Measurements from ENCODE around the gene SKA1. TPM values are rescaled to one million over a fixed set of nuclear protein-coding genes. Genes with fewer than 3 reads are reported as not detected.

The SKA1 gene
- total RNA-seq, 2 experiments from 2014 or later = 29.4 to 32.2 TPM

GRCh38 chr18:50338122-50338521, 36.7 kb upstream of the SKA1 start:
- Mint-ChIP-seq H3K9me3 (no peaks in the 10 kb centered on the region), H3K27ac (no peak overlapping the region), H3K4me1 (ENCODE audit: low read depth) (no peaks in the 10 kb centered on the region), H3K36me3 (ENCODE audit: low read depth) (no peaks in the 10 kb centered on the region), H3K27me3 (no peaks in the 10 kb centered on the region), H3K4me3 (no peak overlapping the region)
- ATAC-seq (no peak), DNase-seq (no peak)
- no peak for TF ChIP-seq CTCF (IDR thresholded peaks at IDR 0.05)
- intact Hi-C loops (cut with micrococcal nuclease) = no loop called here
- POLR2A ChIA-PET = no interaction called here
- CTCF ChIA-PET = no interaction called here

GRCh38 chr18:50338715-50339114, 36.1 kb upstream of the SKA1 start:
- Mint-ChIP-seq H3K27ac (no peak overlapping the region), H3K9me3 (no peaks in the 10 kb centered on the region), H3K27me3 (no peaks in the 10 kb centered on the region), H3K4me3 (no peak overlapping the region), H3K36me3 (ENCODE audit: low read depth) (no peaks in the 10 kb centered on the region), H3K4me1 (ENCODE audit: low read depth) (no peaks in the 10 kb centered on the region)
- CTCF ChIA-PET = interaction anchor here (1.5 kb wide), 1 partner anchor 19 kb away, joined by 5 read pairs; no protein-coding TSS in a partner anchor
- intact Hi-C loops (cut with micrococcal nuclease) = no loop called here
- POLR2A ChIA-PET = no interaction called here
- DNase-seq (no peak), ATAC-seq (no peak)
- TF ChIP-seq CTCF (IDR thresholded peaks at IDR 0.05) = no peak

GRCh38 chr18:50340078-50340477, 34.8 kb upstream of the SKA1 start:
- H3K27me3 Mint-ChIP-seq = no peaks in the 10 kb centered on the region
- no peak overlapping the region for H3K27ac Mint-ChIP-seq
- intact Hi-C loops (cut with micrococcal nuclease) = no loop called here
- ChIA-PET CTCF (interaction anchor here (1.4 to 1.5 kb wide), 2 partner anchors 17 to 32 kb away, joined by 3 to 5 read pairs; no protein-coding TSS in a partner anchor), POLR2A (interaction anchor here (1.4 kb wide), 1 partner anchor 40 kb away, joined by 4 read pairs; no protein-coding TSS in a partner anchor)
- peak; percentile 19 for TF ChIP-seq CTCF (IDR thresholded peaks at IDR 0.05)
- H3K9me3 Mint-ChIP-seq = no peaks in the 10 kb centered on the region
- no peaks in the 10 kb centered on the region for H3K36me3 Mint-ChIP-seq (ENCODE audit: low read depth)
- peak; percentile 18 for DNase-seq
- ATAC-seq = no peak
- no peak overlapping the region for H3K4me3 Mint-ChIP-seq
- H3K4me1 Mint-ChIP-seq (ENCODE audit: low read depth) = no peaks in the 10 kb centered on the region

- ATAC-seq (no peak), DNase-seq (no peak)
- no peaks in the 10 kb centered on the region for H3K9me3 Mint-ChIP-seq
- ChIA-PET POLR2A (no interaction called here), CTCF (interaction anchor here (1.4 to 2.0 kb wide), 2 partner anchors 16 to 33 kb away, joined by 3 to 11 read pairs; no protein-coding TSS in a partner anchor)
- no peak overlapping the region for H3K4me3 Mint-ChIP-seq
- TF ChIP-seq CTCF (IDR thresholded peaks at IDR 0.05) = no peak
- intact Hi-C loops (cut with micrococcal nuclease) = no loop called here
- H3K27ac Mint-ChIP-seq = no peak overlapping the region
- no peaks in the 10 kb centered on the region for H3K36me3 Mint-ChIP-seq (ENCODE audit: low read depth)
- no peaks in the 10 kb centered on the region for H3K27me3 Mint-ChIP-seq
- no peaks in the 10 kb centered on the region for H3K4me1 Mint-ChIP-seq (ENCODE audit: low read depth)
These were observed 33.4 kb upstream of the SKA1 start for GRCh38 chr18:50341443-50341842.

GRCh38 chr18:50350699-50351098, 24.1 kb upstream of the SKA1 start:
- DNase-seq = no peak
- no peaks in the 10 kb centered on the region for H3K9me3 Mint-ChIP-seq
- POLR2A ChIA-PET = interaction anchor here (0.6 to 1.0 kb wide), 3 partner anchors 39 to 1598 kb away, joined by 3 read pairs; no protein-coding TSS in a partner anchor
- H3K4me3 Mint-ChIP-seq = no peak overlapping the region
- no peak for ATAC-seq
- CTCF ChIA-PET = interaction anchor here (1.1 to 1.8 kb wide), 3 partner anchors 8 to 132 kb away, joined by 4 read pairs; no protein-coding TSS in a partner anchor
- peaks cover 22% of the 10 kb centered on the region for H3K27me3 Mint-ChIP-seq
- intact Hi-C loops (cut with micrococcal nuclease) = no loop called here
- no peak for TF ChIP-seq CTCF (IDR thresholded peaks at IDR 0.05)
- no peaks in the 10 kb centered on the region for H3K36me3 Mint-ChIP-seq (ENCODE audit: low read depth)
- H3K27ac Mint-ChIP-seq = no peak overlapping the region
- H3K4me1 Mint-ChIP-seq (ENCODE audit: low read depth) = no peaks in the 10 kb centered on the region

All from activated CD8-positive, alpha-beta T cell treated with anti-CD3 and anti-CD28 coated beads for 36 hours (primary cell).